ENCODE results near the gene PLA2G10.
"Not testable (repeated sequence)": the region's sequence is repeated elsewhere in the genome, so short reads cannot be mapped to it uniquely, and the experiment has no call there.

Gene PLA2G10

GRCh38 chr16:14667347-14668266 is 26.5 kb downstream of the PLA2G10 start:
- DNase-seq (ENCODE audit: low read depth), result no peak

DNA sequence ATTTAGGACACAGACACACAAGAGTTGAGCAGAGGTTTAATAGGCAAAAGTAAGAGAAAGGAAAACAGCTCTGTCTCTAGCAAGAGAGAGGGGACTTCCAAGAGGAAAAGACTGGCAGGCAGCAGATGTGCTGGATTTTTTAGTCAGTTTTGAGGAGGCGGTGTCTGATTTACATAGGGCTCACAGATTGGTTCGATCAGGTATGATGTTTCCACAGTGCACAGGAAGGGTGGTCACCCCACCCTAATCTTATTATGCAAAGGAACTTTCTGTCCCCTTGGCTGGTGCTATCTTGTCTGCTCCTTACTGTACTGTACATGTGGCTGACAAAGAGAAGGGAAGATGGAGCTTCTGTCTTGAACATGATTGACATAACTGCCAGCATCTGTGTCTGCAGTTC is 36.0 kb downstream of the PLA2G10 start:
- DNase-seq (ENCODE audit: low read depth), result no peak

DNA sequence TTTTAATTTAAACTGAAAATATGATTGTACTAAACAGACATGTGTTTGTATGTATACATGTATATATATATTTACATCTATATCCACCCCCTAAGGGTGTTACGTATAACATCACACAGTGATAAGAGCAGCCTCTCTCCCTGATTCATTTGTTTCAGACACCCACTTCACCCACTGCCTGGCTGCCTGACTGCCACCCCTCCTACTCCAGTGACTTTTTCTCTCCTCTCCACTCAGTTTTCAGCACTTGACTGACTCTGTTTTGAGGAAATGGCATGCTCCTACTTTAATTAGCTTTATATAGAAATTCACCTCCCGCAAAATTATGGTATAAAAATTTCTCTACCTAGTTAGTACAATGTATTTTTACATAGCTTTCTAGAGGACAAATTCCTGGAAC is 41.4 kb downstream of the PLA2G10 start:
- DNase-seq (ENCODE audit: low read depth), result no peak

DNA sequence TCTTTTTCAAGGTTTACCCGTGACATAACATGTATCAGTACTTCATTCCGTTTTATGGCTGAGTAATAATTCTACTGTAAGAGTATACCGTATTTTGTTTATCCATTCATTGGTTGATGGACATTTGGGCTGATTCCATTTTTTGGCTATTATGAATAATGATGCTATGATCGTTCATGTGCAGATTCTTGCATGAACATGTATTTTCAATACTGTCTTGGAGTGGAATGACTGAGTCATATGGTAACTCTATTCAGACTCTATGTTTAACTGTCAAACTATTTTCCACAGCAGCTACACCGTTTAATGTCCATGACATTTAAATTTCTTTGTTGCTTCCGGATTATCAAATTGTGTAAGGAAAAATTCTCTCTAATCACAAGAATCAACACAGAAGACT is 43.5 kb downstream of the PLA2G10 start:
- no peak for DNase-seq (ENCODE audit: low read depth)

GRCh38 chr16:14649816-14650215 is 44.3 kb downstream of the PLA2G10 start:
- no peak for DNase-seq (ENCODE audit: low read depth)

DNA sequence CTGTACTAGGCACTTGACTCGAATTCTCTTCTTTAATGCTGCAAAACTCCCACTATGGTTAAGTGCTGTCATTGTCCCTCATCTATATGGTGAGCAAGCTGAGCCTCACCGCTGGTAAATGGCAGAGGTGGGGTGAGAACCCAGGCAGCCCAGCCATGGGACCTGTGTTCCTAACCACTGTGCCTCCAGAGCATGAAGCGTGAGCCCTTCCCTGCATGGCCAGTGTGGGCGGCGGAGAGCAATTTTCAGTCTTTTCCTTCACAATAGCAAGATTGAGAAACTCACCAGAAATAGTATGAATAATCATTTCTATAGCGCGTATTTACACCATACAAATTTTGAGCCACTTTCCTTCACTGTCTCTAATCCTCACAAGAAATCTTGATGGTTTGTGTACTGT is 52.2 kb downstream of the PLA2G10 start:
- no peak for DNase-seq (ENCODE audit: low read depth)

DNA sequence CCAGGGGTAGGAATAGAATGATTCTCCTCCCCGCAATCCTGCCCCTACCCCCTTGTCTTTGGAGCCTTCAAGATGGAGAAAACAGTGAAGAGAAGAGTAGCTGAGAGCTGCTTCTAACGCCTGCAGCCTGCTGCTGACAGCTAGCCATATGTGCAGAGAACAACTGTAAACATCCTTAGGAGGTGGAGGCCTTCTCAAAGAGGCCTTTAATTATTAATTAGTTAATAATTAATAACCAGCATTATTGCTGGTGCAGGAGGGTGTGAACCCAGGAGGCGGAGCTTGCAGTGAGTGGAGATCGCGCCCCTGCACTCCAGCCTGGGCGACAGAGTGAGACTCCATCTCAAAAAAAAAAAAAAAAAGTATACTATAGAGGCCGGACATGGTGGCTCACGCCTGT is 52.9 kb downstream of the PLA2G10 start:
- no peak for DNase-seq (ENCODE audit: low read depth)

GRCh38 chr16:14640538-14640937 is 53.6 kb downstream of the PLA2G10 start:
- no peak for DNase-seq (ENCODE audit: low read depth)

GRCh38 chr16:14636951-14637240 is 57.2 kb downstream of the PLA2G10 start:
- DNase-seq (ENCODE audit: low read depth), result not testable (repeated sequence)

- DNase-seq (ENCODE audit: low read depth), result not testable (repeated sequence)
Measured at GRCh38 chr16:14636179-14636950, 57.7 kb downstream of the PLA2G10 start.

DNA sequence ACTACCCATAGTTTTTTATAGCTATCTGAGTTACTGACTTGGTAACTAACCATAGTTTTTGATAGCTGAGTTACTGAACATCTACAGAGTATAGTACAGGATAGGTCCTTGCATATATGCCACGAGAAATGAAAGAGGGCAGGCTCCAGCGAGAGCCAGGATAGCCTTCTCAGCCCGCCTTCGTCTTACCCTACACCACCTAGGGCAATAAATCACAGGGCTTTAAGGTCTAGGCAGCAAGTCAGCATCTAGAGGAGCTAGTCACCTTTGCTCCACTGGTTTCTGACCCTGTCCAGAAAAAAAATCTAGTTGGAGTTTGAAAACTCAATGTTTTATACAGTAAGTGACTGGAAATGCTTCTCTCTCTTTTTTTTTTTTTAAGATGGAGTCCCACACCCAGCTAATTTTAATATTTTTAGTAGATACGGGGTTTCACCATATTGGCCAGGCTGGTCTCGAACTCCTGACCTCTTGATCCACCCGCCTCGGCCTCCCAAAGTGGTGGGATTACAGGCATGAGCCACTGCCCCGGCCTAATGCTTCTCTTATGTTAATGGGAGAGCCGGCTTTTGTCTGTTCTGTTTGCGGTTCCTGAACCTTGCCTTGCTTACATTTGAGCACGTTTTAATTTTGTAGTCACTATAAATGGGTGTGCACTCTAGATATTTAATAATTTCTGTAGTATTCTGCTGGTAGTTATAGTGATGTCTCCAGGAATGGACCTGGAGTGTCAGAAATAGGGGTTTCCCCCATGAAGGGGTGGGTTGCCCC is 58.5 kb downstream of the PLA2G10 start:
- no peak for DNase-seq (ENCODE audit: low read depth)

DNA sequence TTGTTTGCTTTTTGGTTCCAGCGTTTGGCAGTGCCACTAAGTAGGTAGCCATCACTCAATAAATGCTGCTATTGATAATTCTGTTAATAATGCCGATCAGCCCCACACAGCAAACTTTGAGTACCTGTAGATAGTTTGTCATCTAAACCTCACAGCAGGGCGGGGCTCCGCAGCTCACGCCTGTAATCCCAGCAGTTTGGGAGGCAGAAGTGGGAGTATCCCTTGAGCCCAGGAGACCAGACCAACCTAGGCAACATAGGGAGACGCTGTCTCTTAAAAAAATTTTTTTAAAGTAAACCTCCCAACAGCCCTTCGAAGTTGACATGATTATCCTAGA is 59.8 kb downstream of the PLA2G10 start:
- no peak for DNase-seq (ENCODE audit: low read depth)

GRCh38 chr16:14632693-14633569 is 61.2 kb downstream of the PLA2G10 start, which contains the start of gene BFAR:
Gene BFAR (plus strand): TSS chr16:14632951. CDS start chr16:14644347, 11,396 bp downstream.
- peak; percentile 97 for DNase-seq (ENCODE audit: low read depth)

DNA sequence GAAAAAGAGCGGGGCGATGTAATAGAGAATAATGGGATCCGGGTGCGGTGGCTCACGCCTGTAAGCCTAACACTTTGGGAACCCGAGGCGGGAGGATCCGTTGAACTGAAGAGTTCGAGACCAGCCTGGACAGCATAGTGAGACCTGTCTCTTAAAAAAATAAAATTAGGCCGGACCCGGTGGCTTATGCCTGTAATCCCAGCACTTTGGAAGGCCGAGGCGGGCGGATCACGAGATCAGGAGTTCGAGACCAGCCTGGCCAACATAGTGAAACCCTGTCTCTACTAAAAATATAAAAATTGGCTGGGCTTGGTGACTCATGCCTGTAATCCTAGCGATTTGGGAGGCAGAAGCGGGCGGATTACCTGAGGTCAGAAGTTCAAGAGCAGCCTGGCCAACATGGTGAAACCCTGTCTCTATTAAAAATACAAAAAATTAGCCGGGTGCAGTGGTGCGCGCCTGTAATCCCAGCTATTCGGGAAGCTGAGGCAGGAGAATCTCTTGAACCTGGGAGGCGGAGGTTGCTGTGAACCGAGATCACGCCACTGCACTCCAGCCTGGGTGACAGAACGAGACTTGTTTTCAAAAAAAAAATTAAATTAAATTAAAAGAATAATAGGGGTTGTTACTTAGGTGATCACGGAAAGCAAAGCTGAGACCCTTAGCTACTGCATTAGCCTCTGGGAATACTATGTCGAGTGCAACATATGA is 63.3 kb downstream of the PLA2G10 start:
- not testable (repeated sequence) for DNase-seq (ENCODE audit: low read depth)

GRCh38 chr16:14629919-14630619 is 64.0 kb downstream of the PLA2G10 start, which contains the start of gene PARN:
Gene PARN (minus strand): TSS chr16:14630260. CDS start chr16:14630125, 135 bp downstream.
- peak; percentile 94 for DNase-seq (ENCODE audit: low read depth)

GRCh38 chr16:14629612-14629918 is 64.5 kb downstream of the PLA2G10 start:
- no peak for DNase-seq (ENCODE audit: low read depth)

DNA sequence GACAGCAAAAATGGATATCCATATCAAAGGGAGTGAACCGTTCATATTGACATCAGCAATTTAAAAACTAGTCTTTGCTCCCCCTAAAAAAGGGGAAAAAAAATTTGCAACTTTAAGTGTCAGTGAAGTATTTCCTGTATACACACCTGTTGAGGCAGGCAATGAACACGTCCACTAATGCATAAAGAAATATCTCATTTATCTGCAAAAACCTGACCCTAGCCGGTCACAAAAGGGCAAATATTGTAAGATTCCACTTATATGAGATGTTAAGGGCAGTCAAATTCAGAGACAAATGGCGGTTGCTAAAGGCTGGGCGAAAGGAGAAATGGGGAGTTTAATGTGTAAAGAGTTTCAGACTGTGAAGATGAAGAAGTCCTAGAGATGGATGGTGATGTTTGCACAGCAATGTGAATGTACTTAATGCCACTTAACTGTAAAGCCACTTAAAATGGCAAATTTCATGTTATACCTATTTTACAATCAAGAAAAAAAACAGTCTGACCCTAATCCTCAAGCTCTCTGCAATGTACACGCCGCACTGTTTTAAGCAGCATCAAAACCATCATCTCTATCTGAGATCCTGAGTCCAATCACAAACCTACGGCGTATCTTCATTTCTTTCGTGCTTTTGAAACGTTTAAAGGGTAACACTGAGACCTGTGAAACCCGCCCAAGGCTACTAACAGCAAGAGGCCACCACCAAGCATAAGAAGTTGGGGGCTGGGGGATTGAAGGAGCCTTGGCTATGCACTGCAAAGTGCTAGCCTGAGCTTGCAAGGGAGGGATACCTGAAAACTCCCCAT is 65.1 kb downstream of the PLA2G10 start:
- no peak for DNase-seq (ENCODE audit: low read depth)

DNA sequence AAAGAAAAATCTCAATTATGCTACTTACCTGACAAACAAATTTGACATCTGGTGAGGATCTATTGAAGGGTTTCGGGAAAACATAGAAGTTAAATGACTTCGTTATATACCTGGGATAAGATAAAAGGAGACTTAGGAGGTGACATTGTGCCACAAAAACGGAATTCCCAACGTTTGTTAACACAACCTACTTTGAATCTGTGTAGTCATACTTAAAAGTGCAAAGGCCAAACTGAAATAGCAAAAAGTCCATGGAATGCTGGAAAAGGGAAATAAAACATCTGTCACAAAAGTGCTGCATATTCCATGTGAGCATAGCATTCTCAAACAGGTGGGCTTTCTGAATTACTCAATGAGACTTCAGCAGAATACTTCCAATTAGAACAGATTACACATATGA is 67.0 kb downstream of the PLA2G10 start:
- DNase-seq (ENCODE audit: low read depth), result no peak

All from stimulated activated CD8-positive, alpha-beta memory T cell treated with anti-CD3 and anti-CD28 coated beads, Interleukin-7, amount 100 ng/mL, for 24 hours (primary cell).